NCI-H226 (cell line): Measurements from ENCODE around the gene BICC1.

ENCODE experiments used
- DNase-seq: peaks from one replicate; pipeline ENCODE4 v3.0.0-alpha.2; 2015

Gene BICC1

GRCh38 chr10:58609532-58610150, 97.0 kb downstream of the BICC1 start:
- no peak for DNase-seq

GRCh38 chr10:58615237-58615935, 102.7 kb downstream of the BICC1 start:
- DNase-seq, result no peak

- no peak for DNase-seq
Measured at GRCh38 chr10:58618158-58618676, 105.5 kb downstream of the BICC1 start.

GRCh38 chr10:58621379-58622077, 108.9 kb downstream of the BICC1 start:
- no peak for DNase-seq

DNA sequence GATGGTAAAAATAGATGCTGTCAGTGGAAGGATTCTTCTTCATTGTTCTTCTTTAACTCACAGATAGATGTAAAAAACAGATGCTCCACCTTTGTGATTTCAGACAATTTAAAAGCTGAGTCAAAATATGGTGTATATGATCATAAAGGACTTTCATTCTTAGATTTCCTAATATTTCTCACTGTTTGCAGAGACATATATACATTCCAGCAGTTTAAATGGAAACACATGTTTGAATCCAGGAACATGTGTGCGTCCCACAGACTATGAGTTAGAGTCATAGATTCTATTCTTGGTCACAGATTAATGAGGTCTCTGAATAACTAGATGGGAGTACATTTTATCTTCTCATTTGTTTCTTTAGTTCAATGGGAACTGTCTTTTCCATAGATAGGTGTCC, 109.6 kb downstream of the BICC1 start:
- DNase-seq, result no peak

DNA sequence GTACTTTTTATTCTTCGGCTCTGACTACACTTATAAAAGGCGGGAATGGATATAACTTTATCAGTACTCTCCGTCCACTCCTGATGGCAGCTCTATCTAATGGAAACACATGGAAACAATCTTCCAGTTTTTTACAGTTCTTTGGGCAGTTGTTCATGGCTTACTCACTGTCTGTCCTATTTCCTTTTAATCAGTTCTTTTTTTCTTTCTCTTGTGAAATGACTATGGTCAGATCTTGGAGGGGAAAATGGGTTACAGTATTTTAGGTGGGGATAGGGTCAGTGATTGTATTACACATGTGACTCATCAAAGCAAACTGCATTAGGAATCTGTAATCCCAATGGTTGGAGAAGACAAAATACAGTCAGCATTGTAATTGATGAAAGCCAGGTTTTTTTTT, 112.4 kb downstream of the BICC1 start:
- DNase-seq, result no peak

DNA sequence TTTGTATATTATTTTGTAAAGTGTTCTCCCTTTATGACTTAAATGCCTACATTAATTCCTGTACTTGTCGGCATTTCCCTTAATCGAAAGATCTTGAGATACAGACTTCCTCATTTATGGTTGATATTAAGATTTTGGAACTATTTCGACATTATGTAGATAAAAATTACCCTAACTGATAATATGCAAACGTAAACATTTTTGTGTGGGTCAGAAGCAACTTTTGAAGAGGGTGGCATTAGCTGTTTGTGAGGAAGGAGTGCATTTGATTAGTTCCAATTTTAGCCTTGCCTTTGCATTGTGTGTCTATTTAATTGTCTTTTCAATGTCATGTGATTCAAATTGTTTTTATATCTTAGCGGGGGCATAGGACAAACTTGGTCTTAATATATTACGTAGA, 114.7 kb downstream of the BICC1 start:
- DNase-seq, result no peak

DNA sequence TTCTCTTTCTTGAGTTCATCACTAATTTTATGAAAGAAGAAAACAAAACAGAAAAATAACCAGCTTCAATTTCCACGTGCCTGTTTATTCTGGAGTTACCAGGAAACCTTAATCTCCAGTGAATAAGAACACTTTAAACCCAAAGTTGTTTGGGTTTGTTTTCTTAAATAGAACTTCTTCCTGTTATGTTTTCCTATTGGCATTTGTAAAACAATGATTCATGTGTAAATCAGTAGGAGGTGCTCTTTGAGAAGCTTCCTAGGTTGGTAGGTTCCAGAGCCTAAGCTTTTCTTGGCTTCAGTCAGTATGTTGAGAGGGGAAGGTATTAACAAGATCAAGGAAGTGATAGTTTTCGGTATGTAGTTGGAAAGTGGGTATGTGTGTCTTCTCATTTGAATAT, 119.0 kb downstream of the BICC1 start:
- no peak for DNase-seq

GRCh38 chr10:58632216-58632615, 119.5 kb downstream of the BICC1 start:
- no peak for DNase-seq

DNA sequence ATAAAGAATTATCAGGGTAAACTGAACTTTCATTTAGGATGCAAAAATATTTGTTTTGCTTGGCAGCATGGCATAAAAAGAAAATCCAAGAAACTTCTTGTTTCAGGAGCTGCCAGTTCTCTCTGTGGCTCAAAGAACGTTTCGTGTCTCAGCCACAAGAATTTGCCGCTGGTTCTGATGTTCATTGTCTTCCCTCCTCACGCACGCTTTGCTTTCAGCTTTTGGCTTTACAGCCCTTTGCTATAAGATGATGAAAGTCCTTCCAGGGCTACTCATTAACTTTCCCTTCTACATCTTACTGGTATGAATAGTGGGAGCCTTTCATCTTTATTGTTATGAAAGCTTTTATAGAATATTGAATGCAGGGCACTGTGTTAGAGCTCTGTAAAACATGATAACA, 124.7 kb downstream of the BICC1 start:
- no peak for DNase-seq

- DNase-seq, result no peak
Measured at GRCh38 chr10:58638388-58638787, 125.7 kb downstream of the BICC1 start.

GRCh38 chr10:58641095-58641531, 128.4 kb downstream of the BICC1 start:
- peak; percentile 90 for DNase-seq

GRCh38 chr10:58641708-58642107, 129.0 kb downstream of the BICC1 start:
- peak; percentile 58 for DNase-seq

DNA sequence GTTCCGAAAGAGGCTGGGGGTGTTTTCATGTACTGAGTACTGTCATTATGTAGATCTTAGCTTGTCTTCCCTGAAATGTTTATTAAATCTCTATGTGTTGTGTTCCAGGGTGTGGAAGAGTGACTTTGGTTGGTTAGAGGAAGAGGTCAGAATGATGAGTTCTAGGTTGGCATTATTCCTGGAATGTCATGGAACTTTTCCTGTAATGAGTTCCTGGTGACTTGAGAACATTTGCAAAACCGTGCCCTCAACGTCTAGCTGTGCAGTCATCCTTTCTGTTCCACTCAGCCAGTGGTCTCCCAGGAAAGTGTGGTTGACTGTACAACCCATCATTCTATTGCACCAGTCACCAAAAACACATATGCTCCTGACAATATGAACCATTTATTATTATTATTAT, 129.6 kb downstream of the BICC1 start:
- no peak for DNase-seq

- DNase-seq, result no peak
Measured at GRCh38 chr10:58642916-58643428, 130.3 kb downstream of the BICC1 start.

- DNase-seq, result no peak
Measured at GRCh38 chr10:58644311-58644710, 131.6 kb downstream of the BICC1 start.

DNA sequence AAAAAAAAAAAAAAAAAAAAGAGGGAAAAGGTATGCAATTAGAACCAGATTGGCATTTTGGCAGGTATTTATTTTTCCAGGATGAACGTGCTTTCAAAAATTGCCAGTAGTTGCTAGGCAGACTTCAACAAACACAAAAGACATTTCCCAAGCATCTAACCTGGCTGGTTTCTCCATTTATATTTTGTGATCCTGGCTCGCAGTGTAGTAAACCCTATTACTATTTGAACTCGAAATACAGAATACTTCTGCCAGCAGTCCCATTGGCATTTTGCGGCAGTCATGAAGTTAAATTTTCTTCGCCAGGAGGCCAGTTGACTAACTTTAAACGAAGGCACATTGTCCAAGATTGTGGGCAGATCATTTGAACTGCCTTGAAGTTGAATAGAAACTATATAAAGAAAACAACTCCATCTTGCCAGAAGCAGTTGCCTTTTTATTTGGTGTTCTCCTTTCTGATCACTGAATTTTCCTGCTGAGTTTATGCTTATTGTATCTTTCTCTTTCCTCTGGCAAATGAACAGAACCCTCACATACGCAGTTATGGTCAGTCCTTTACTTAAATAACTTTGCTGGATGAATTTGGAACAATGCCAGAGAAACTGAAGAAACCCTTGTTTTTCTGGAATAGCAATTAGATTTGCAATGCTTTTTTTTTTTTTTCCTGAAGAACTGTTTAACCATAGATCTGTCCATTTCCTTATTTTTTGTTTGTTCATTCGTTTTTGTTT, 132.9 kb downstream of the BICC1 start:
- no peak for DNase-seq

DNA sequence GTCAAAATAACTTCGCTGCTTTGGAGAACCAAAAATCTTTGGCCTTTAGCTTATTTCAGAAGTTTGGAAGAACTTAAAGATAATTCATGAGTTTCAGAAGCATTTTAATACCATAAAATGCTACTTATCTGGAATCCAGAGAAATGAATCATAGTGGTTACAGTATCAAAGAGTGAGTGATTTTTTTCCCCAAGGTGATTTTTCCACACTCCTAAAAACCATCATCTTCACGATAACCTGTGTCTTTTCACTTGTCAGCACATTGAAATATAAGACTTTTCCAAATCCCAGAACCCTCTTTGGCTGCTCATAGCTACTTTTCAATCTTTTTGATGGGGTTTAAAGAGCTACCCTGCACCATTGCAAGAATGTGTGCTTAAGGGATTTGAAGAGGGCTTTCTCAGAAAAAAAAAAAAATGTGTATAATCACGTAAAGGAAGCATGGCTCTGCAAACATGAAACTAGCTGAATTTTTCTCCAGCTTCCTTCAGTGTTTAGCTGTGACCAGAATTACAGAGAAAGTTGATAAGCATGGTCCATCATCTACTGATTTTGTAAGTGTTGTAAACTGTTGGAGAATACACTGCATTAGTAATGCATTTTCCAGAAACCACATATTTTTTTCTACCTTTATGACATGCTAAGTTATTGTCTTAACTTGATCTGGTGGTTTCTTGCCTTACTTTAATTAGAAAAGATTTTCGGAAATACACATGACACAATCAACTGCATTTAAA, 134.9 kb downstream of the BICC1 start:
- DNase-seq, result peak; percentile 37

GRCh38 chr10:58648131-58648530, 135.5 kb downstream of the BICC1 start:
- DNase-seq, result no peak

- DNase-seq, result no peak
Measured at GRCh38 chr10:58651040-58651439, 138.4 kb downstream of the BICC1 start.

DNA sequence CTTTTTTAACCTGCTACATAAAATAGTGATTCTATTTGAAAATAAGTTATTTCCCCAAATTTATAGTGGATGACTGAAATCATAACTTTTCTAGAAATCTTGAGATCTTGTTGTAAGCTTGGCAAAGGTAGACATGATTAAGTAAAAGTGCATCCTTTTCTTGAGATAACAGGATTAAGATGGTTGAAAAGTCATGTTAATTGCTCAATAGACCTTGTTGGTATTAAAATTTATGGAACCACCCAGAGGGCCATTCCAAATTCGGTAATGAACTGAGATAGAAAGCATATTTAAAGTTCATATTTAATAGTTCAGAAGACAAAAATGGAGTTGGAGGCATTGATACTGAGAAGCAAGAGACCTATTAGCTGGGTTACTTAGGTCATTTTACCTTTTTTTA, 139.1 kb downstream of the BICC1 start:
- DNase-seq, result no peak

DNA sequence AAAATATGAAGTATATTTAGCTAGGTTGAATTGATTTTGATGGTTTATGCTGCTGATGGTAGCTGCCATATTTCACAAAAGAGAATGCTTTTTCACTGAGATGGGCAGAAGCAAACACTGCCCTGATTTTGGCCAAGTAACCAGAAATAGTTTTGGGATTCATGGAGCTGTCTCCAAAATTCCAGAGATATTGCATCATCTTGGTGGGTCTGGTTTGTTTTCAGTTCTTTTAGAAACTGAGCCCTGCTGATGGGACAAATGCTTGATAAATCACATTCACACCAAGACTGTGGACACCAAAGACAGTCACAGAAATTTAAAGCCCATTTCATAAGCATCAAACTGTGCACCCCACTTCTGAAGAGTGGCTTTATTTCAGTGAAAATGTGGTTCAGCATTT, 140.5 kb downstream of the BICC1 start:
- DNase-seq, result peak; percentile 42
